Central memory CD4-positive, alpha-beta T cell (primary cell): ENCODE data around the gene MAGI1.

Experiments
- DNase-seq: peaks from one replicate; pipeline ENCODE4 v3.0.0; 2022

The MAGI1 gene

GRCh38 chr3:65701516-65701915 lies 337.2 kb downstream of the MAGI1 start:
- DNase-seq = no peak

- no peak for DNase-seq
Measured at GRCh38 chr3:65689436-65689835, 349.3 kb downstream of the MAGI1 start.

- no peak for DNase-seq
Measured at GRCh38 chr3:65687741-65688140, 351.0 kb downstream of the MAGI1 start.

- DNase-seq = no peak
Measured at GRCh38 chr3:65685621-65686235, 353.0 kb downstream of the MAGI1 start.

- DNase-seq = no peak
Measured at GRCh38 chr3:65678516-65678915, 360.2 kb downstream of the MAGI1 start.

- no peak for DNase-seq
Measured at GRCh38 chr3:65677486-65678010, 361.2 kb downstream of the MAGI1 start.

- DNase-seq = no peak
Measured at GRCh38 chr3:65676580-65676979, 362.1 kb downstream of the MAGI1 start.

GRCh38 chr3:65675011-65675410 lies 363.7 kb downstream of the MAGI1 start:
- DNase-seq = no peak

- no peak for DNase-seq
Measured at GRCh38 chr3:65674226-65674625, 364.5 kb downstream of the MAGI1 start.

GRCh38 chr3:65672871-65673815 lies 365.6 kb downstream of the MAGI1 start:
- DNase-seq = no peak

GRCh38 chr3:65672061-65672460 lies 366.7 kb downstream of the MAGI1 start:
- no peak for DNase-seq

GRCh38 chr3:65671004-65671403 lies 367.7 kb downstream of the MAGI1 start:
- no peak for DNase-seq

- DNase-seq = no peak
Measured at GRCh38 chr3:65669163-65669875, 369.4 kb downstream of the MAGI1 start.

GRCh38 chr3:65667963-65668362 lies 370.8 kb downstream of the MAGI1 start:
- no peak for DNase-seq

GRCh38 chr3:65666448-65667091 lies 372.1 kb downstream of the MAGI1 start:
- no peak for DNase-seq

GRCh38 chr3:65665915-65666314 lies 372.8 kb downstream of the MAGI1 start:
- no peak for DNase-seq

- DNase-seq = no peak
Measured at GRCh38 chr3:65664931-65665330, 373.8 kb downstream of the MAGI1 start.

GRCh38 chr3:65664446-65664845 lies 374.3 kb downstream of the MAGI1 start:
- no peak for DNase-seq

GRCh38 chr3:65662095-65662494 lies 376.6 kb downstream of the MAGI1 start:
- DNase-seq = no peak

- no peak for DNase-seq
Measured at GRCh38 chr3:65660000-65660598, 378.6 kb downstream of the MAGI1 start.

- DNase-seq = no peak
Measured at GRCh38 chr3:65659396-65659795, 379.3 kb downstream of the MAGI1 start.

GRCh38 chr3:65658401-65658800 lies 380.3 kb downstream of the MAGI1 start:
- no peak for DNase-seq
